Measurements from ENCODE around the gene CTIF.
A peak's percentile ranks its signal among the peaks of the same experiment; 100 is the strongest.
"Not testable (repeated sequence)": the region's sequence is repeated elsewhere in the genome, so short reads cannot be mapped to it uniquely, and the experiment has no call there.

Gene CTIF

DNA sequence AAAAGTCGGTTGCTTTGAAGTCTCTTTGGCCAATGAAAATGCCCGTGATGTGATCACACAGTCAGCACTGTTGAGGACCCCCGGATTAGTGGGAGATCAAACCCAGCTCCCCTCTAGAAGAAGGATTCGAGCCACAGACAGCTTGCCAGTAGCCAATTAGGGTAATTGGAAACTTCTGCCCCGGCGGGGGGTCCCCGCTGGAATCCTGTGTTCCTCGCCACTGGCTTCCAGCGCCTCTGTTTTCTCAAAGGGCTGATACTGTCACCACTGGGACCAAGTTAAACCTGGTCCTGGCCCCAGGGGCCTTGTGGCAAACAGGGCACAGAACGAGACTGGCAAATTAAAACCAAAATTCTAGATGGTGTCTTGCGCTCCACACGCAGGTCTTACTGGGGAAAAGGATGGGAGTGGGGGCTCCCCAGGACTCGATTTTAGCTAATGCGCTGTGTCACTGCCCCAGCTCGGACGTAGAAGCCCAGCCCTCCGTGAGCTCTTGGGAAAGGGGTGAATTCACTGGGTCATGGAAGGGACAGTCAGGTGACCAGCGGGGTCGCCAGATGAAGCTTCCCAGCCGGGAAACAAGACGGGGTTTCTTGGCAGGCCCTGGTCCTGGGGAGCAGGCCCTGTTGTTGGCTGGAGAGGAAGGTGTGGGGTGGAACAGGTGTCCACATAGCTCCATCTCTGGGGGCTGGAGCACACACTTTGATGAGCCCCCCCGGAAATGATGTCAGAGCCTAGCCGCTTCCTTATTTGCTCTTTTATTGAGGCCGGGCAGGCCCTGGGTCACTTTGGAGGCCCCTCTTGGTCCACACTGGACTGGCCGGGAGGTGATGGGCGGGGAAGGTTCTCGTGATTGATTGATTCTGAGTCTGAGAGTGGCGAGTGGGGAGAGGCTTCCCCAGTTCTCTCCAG, 321.7 kb downstream of the CTIF start:
- DNase-seq (ENCODE audit: low spot score): no peak
- FAIRE-seq: no peak

DNA sequence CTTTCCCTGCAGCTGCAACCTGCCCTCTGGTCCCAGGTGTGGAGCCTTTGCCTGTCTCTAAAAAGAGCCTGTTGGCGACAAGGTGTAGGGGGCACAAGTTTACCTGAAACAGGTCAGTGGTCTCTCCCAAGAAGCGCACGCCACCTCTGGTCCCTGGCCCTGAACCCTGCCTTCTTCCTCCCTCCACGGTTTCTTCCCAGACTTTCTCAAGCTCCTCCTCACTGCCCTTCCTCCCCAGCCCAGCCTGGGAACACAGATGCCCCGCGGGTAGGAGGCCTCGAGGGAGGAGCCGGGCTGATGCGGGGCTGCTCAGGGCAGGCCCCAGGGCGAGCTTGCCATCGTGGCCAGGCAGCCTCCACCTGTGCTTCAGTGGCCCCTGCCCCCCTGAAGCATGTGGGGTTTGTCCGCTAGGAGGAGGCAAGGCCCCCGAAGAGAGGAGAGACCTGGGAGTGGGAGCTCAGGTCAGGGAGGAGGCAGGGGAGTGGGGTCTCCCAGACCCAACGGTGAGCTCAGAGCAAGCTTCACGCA, 322.4 kb downstream of the CTIF start:
- FAIRE-seq: no peak
- DNase-seq (ENCODE audit: low spot score): no peak

DNA sequence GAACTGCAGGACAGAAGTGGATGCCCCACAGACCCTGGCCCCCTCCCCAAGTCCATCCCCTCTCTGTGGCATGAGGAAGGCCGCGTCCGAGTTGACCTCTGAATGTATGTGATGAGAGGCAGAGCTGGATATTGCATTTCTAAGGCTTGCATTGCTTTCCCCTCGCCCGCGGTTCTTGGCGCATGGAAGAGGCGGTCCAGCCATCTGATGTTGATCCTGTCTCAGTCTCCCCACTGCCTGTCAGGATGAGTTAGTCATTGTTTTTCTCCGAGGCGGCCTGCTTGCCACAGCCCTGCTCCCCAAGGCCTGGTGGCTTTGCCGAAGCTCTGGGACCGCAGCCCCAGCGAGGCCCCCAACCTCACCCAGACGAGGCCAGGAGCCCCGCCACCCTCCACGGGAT, 323.3 kb downstream of the CTIF start:
- FAIRE-seq (no peak), DNase-seq (ENCODE audit: low spot score) (no peak)

DNA sequence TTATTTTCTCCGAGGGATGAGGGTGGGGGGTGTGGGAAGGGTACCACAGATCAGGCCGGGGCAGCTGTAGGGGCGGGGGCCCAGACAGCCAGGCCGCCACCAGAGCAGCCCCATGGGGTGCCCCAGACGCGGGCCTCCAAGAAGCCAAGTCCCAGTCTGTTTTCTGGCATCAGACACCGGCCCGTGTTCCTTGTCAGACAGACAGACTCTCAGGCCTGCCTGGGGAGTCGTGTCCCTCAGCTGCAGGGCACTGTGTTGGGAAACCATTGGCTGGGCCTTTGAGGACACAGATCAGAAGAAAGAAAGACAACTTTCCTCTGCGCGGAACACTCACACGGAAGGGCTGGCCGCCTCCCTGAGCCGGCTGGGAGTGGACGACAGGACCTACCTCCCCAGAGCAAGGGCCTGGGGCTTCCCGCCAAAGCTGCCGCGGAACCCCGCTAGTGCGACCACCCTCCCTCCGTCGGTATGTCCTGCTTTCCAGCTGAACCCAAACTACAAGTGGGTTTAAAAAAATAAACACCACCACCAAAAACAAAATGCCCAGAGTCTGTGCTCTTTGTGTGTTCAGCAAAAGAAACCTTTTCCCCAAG, 323.9 kb downstream of the CTIF start:
- DNase-seq (ENCODE audit: low spot score) (no peak), FAIRE-seq (no peak)

DNA sequence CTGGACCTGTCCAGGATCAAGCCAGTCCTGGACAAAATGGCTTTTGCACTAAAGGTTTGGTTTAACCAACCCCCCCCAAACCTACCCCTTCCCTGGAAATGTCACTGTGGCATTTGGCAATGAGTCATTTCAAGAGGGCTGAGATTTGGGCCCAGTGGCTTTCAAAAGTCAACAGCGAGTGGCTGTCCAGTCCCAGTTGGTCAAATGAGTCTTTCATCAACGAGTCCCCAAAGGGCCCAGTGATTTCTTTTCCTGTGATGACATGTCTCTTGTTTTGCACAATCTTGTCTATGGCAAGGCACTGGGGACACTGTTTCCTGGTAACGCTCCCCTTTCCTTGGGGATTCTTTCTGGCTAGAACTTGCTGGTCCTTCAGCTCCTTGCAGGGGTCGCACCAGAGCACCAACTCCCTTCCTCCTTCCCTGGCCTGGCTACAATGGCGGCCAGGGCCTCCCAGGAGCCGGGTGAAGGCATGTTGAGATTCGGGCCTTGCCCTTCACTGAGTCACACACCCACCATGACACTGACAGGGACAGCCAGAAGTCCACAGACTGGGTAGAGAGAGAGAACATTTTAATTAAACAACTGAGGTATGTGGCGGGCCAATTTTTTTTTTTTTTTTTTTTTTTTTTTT, 324.7 kb downstream of the CTIF start:
- DNase-seq (ENCODE audit: low spot score) (no peak), FAIRE-seq (no peak)

DNA sequence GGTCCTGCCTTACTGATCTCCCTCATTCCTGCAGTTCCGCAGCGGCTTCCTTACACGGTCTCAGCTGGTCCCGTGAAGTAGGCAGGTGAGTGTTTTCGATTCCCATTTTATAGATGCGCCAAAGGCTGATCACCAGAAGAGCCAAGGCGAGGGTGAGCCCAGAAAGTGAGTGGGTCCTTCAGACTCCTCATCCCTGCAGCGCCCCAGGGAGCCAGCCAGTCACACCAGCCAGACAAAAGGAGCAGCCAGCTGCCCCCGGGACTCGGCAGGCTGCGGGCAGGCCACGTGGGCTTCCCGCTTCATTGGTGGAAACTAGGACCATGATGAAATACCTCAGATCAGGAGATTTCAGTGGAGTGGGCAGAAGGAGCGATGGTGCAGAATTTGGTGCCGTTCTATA, 326.0 kb downstream of the CTIF start:
- FAIRE-seq (no peak), DNase-seq (ENCODE audit: low spot score) (no peak)

DNA sequence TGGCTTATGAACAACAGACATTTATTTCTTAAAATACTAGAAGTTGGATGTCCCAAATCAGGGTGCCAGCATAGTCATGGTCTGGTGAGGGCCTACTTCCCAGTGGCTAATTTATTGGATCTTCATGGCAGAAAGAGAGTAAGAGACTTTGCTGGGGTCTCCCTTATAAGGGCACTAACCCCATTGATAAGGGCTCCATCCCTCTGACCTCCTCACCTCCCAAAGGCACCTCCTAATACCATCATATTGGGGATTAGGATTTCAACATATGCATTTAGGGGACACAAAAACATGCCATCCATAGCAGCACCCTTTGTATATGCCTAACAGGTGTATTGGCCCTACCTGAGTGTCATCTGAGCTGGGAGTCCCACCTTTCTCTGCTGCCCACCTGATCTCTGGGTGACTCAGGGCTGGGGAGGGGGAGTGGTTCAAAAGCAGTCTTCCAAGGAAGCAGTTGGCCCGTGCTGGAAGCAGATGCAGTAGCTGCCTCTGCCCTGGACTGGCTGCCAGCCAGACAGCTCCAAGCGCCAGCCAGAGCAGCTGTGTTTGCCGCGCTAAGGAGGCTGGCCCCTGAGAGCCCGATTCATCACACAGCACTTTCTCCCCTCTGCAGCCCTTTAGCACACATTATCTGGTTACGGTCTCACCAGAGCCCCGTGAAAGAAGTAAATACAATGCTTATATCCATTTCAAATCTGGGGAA, 327.4 kb downstream of the CTIF start:
- no peak for DNase-seq (ENCODE audit: low spot score)
- no peak for FAIRE-seq

DNA sequence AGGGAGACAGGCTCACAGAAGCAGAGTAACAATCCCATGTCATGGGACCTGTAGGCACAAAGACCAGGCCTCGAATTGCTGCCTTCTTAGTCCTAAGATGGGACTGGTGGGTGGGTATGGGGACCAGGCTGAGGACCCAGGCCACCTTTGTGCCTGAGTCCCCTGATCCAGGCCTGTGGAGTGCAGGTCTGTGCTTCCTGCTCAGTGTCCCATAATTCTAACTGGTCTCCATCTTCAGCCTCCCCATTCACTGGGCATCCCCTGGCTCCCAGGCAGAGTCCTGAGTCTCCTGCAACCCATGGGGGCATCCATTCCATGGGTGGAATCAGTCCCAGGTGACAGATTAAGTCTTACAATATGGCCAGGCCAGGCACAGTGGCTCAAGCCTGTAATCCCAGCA, 328.0 kb downstream of the CTIF start:
- no peak for FAIRE-seq

DNA sequence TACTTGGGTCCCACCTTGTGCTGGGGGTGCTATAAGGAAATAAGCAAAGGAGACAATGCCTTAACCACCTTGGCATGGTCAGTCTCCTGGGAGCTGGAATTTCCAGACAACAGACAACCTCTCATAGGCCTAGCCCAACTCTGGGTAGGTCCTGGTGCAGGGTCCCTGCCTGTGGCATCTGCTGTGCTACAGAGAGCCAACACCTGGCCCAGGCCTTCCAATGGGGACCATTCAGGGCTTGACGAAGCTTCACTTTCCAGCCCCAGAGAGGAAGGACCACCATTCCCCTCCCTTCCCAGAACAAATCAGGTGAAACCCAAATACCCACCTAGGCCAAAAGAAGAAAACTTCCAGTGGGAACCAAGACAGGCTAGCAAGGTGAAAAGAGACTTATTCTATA, 329.1 kb downstream of the CTIF start:
- DNase-seq (ENCODE audit: low spot score) (no peak), FAIRE-seq (no peak)

More for the DNA sequence above, 328.0 kb downstream of the CTIF start:
- DNase-seq (ENCODE audit: low spot score): no peak

DNA sequence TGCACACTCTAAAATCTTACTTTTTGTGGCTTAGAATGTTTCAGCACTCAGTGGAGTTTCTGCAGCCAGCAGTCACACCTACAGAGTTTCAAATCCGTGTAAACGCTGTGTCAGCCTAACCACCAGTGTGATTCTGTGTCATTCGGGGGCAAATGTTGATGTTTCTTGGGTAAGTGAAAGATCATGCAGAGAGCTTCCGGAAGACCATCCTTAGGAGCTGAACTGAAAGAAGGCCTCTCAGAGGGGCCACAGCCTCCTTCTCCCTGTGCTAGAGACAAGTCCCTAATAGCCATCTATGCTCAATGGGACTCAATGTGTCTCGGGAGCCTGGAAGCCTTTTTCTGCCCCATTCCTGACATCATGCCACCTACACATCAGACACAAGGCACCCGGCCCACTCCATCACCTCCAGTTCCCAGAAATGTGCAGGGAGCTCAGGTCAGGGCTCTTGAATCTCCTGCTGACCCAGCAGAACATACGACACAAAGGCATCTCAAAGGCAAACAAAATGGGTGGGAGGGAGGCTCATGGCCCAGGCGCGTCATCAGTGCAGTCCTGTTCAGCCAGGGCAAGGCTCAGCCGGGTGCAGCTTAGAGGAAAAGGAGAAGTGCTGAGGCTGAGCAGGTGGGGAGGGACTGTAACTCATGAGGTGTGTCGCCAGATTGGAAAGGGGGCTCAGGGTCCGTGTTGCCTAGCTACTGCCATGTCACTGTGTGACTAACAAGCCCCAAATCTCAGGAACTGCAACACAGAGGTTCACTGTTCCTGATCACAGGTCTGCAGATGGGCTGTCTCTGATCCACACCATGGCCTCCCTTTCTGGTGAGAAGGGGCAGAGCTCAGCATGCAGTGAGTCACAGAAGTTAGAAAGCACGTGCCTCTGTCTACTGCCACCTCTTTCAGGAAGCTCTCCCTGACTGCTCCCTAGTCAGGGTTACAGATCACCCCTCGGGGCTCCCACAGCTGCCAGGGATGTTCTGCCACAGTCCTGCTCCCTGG, 329.9 kb downstream of the CTIF start:
- no peak for FAIRE-seq
- DNase-seq (ENCODE audit: low spot score): no peak

DNA sequence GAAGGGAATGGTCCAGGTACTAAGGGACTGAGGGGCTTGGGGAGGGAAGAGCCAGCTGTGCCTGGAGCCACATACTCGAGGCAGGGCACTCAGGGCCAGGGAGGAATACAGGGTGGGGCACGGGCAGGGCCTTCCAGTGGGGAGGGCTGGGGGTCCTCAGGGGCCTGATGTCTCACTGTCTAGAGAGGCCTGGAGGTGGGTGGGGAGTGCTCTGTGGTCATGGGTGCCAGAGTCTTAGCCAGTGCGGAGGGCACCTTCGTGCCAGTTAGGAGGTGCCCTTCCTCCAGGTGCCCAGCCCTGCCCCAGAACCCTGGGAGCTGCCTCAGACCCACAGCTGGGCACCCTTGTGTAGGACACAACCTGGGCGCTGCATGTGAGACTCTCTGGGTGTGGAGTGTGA, 330.8 kb downstream of the CTIF start:
- DNase-seq (ENCODE audit: low spot score) (no peak), FAIRE-seq (no peak)

DNA sequence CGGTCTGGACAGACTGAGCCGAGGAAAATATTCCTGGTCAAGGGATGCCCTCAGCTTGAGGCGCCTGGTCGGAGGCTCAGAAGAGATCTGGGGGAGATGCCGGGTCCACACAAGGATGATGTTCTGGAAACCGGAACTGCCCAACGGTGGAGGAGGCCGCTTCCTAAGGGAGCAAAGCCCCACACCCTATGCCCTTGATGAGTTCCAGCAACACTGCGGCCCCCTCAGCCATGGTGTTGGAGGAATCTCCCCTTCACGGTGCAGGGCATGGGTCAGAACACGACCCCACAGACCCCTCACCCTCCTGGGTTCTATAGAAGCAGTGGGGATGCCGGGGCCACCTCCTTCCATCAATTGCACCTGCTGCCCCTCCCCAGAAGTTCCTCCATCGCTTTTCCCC, 332.1 kb downstream of the CTIF start:
- not testable (repeated sequence) for FAIRE-seq; DNase-seq (ENCODE audit: low spot score)

DNA sequence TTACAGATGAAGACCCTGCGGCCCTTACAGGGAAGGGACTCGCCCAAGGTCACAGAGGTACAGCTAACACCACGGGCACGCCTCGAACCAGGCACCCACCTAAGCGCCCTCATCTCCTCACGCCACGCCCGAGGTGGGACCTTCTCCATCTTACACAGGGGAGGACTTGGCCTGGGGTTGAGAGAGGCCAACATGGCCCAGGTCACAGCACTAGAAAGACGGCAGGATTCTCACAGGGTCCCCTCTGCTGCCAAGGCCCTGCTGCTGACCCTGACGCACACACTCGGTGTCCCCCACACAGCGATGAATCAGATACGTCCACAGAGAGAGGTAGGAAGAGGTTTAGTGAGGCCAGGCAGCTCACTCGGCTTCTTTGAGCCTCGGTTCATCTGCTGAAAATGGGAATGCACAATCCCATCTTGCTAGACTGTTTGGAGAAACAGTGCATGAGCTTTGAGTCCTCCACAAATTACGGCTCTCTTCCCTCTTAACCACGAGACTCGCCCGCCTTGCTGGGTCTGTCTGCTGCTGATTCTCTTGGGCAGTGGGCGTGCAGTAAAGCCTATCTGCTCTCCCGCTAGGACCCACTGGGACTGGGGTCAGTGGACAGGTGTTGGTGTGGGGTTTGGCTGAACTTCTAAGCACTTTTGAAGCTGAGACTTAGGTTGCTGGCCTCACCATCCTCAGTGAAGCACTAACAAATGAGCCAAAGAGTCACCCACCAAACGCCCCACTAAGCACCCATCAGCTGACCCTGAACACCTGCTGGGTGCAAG, 332.7 kb downstream of the CTIF start:
- FAIRE-seq (no peak), DNase-seq (ENCODE audit: low spot score) (no peak)

DNA sequence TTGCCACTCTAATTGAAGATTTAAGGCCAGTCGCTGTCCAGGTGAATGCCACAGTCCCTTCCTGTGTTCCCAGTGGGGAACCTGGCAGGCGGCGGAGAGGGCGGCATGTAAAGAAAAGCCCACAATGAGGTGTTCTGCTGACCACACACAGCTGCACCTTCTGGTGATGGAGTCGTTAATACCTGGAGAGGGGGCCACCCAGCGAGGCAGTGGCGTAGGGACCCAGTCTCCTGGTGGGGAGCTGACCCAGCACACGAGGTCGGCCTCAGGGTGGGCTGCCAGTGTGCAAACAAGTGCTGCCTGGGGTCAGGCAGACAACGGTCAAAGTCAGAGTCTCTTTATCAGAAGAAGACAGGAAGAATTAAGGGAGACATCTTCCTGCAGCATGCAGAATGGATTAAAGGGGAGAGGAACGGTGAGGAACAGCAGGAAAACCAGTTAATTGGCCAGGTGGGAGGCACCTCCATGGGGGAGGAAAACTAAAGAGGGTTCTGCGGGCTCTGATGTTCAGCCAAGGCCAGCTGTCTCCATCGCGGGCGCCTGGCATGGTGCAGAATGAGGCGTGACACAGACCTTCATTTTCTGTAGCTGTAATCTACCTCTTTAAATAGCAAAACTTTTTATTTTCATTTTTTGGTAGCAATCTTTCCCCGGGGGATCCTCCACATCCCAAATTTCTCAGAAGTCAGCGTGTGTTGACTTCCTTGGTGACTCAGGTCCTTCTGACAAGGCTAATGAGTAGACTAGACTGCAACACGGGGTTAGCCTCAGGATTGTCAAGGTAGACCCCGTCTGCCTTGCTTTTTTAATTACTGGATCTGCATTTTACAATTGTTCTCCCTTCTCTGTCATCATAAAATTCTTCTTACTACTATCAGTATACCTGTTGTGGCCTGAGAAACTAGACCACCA, 333.7 kb downstream of the CTIF start:
- no peak for FAIRE-seq
- peak; percentile 27 for DNase-seq (ENCODE audit: low spot score)

DNA sequence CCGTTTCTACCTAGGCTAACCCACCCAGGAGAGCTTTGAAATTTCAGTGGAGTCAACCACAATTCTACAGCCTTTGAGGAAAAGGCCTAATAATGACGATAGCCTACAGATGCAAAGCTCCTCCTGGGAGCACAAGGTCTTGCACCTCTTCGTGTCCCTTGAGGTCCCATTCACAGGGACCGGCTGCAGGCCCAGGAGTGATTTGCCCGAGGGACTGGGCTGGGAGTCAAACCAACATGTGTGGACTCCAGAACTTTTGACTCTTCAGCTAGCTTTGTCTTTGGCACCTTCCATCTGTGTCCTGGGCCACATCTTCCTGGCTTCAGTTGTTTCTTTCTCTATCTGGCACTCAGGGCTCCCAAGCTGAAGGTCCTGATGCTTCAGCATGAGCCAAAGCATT, 335.4 kb downstream of the CTIF start:
- FAIRE-seq (no peak), DNase-seq (ENCODE audit: low spot score) (no peak)

DNA sequence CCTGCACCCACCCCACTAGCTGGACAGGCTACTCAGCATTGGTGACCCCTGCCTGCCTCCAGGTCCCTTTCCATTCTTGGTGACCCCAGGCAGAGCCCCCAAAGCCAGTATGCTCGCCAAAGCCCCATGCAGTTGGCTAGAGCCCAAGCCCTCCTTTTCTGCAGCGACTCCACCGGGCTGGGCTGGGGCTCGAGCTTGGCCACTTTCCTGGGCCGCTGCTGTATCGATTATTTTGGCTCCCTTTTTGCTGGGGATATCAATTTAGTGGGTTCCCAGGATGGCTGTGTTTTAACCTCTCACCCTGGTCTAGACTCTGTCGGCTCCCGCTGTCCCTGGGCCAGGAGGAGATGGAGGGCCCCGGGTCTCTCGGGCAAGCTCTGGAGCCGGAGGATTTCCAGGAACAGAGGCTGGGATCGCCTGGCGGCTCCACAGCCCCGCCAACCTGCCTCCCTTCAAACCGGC, 335.9 kb downstream of the CTIF start:
- no peak for DNase-seq (ENCODE audit: low spot score)
- no peak for FAIRE-seq

DNA sequence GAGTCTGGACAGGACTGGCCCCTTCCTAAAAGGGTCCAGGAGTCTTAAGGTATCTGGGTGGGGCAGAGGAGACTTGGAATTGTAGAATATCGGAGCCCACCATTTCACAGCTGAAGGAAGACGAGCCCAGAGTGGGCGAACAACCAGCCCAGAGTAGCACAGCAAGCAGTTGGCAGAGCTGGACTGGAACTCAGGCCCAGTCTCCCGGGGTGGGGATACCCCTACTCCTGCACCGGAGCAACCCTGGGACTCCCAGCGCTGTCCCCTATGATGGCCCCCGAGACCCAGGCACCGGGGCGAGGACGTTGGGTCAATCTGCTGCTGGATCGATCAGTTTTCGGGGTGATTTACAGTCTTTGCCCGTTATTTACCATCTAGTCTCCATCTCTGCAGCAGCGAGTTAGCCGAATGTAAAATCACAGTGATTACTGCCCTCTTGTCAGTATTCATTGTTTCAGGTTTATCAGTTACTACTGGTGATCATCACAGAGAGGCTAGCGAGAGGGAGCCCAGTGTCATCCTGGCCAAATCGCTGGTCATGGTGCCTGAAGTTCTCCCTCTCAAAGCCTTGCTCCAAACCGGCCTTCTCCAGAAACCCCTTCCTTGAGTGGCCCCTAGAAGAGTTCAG, 336.6 kb downstream of the CTIF start:
- DNase-seq (ENCODE audit: low spot score) (no peak), FAIRE-seq (no peak)

DNA sequence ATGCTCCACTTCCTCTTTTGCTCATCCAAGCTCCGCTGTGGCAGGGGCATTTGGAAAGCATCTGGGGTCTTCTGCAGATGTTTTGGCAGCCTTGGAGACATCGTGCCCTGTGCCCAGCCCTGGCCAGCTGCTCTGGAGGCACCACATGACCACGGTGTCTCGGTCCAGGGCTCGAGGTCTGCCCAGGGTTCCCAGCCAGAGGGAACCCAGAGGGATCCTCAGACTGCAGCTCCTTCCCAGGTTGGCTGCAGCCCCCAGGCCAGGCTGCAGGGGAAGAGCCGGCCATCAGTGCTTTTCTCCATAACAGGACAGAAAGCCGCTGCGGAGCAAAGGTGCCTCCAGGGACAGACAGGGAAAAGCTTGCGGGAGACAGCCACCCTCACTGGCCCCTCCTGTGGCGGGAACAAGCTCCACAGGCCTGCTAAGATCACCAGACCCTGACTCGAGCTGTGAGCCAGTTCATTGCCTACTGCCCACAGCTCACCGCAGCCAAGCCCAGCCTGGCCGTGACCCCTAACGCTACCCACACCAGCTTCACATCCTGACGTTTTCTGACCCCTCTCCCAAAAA, 337.2 kb downstream of the CTIF start:
- FAIRE-seq (no peak), DNase-seq (ENCODE audit: low spot score) (no peak)
